ENCODE measurements around the gene TTC9. TPM values are rescaled to one million over a fixed set of nuclear protein-coding genes. Genes with fewer than 3 reads are reported as not detected.

The TTC9 gene
- total and polyA plus RNA-seq, 10 of the 15 experiments (the other 5 are each of a cell fraction or from before 2014, with no cell fraction given) = 0.87 to 15.8 (median 7.8) TPM

DNA sequence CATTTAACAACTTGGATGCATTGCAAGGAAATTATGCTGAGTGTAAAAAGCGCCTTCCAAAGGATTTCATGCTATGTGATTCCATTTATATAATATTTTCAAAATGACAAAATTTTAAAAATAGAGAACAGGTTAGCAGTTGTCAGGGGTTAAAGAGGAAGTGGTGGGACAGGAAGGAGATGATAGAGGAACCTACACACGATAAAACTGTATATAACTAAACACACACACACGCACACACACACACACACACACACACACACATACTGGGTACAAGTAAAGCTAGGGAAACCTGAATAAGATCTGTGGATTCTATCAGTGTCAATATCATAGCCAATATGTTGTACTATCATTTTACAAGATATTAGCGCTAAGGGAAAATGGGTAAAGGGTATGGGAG lies 17.2 kb downstream of the TTC9 start (continued):
- TF ChIP-seq USF1 (IDR thresholded peaks at IDR 0.05; ENCODE audit: borderline replicate concordance, extremely low read length, insufficient read depth, low read depth, low read length) (no peak), E4F1 (IDR thresholded peaks at IDR 0.05; ENCODE audit: borderline replicate concordance, partially characterized antibody) (no peak), ATF7 (IDR thresholded peaks at IDR 0.05; ENCODE audit: low read depth) (peak; percentile 55; the same call in 1 of the 2 replicates), IKZF1 (conservative IDR thresholded peaks at IDR 0.05) (peak; percentile 54; the same call in 1 of the 2 replicates), ETV6 (conservative IDR thresholded peaks at IDR 0.05 in 1 of 2, IDR thresholded peaks at IDR 0.05 in 1 of 2; ENCODE audit: borderline replicate concordance in 1 of 2, low read depth in 1 of 2) (peak in 1 of 2 experiments; percentile 84; a peak in 2 of 4 replicates), MYB (IDR thresholded peaks at IDR 0.05; ENCODE audit: borderline replicate concordance, low read depth, low read length) (no peak), MEF2A (IDR thresholded peaks at IDR 0.05; ENCODE audit: insufficient read depth, low read depth, low read length) (peak; percentile 64; the same call in 1 of the 2 replicates), GABPA (IDR thresholded peaks at IDR 0.05; ENCODE audit: low read depth) (peak; percentile 70; the same call in 1 of the 2 replicates), NFIC (IDR thresholded peaks at IDR 0.05; ENCODE audit: low read depth, low read length) (peak; percentile 76)
- TF ChIP-seq, protein P1, sequence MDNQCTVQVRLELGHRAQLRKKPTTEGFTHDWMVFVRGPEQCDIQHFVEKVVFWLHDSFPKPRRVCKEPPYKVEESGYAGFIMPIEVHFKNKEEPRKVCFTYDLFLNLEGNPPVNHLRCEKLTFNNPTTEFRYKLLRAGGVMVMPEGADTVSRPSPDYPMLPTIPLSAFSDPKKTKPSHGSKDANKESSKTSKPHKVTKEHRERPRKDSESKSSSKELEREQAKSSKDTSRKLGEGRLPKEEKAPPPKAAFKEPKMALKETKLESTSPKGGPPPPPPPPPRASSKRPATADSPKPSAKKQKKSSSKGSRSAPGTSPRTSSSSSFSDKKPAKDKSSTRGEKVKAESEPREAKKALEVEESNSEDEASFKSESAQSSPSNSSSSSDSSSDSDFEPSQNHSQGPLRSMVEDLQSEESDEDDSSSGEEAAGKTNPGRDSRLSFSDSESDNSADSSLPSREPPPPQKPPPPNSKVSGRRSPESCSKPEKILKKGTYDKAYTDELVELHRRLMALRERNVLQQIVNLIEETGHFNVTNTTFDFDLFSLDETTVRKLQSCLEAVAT (IDR thresholded peaks at IDR 0.05) = peak; percentile 70
- TF ChIP-seq, protein P2, sequence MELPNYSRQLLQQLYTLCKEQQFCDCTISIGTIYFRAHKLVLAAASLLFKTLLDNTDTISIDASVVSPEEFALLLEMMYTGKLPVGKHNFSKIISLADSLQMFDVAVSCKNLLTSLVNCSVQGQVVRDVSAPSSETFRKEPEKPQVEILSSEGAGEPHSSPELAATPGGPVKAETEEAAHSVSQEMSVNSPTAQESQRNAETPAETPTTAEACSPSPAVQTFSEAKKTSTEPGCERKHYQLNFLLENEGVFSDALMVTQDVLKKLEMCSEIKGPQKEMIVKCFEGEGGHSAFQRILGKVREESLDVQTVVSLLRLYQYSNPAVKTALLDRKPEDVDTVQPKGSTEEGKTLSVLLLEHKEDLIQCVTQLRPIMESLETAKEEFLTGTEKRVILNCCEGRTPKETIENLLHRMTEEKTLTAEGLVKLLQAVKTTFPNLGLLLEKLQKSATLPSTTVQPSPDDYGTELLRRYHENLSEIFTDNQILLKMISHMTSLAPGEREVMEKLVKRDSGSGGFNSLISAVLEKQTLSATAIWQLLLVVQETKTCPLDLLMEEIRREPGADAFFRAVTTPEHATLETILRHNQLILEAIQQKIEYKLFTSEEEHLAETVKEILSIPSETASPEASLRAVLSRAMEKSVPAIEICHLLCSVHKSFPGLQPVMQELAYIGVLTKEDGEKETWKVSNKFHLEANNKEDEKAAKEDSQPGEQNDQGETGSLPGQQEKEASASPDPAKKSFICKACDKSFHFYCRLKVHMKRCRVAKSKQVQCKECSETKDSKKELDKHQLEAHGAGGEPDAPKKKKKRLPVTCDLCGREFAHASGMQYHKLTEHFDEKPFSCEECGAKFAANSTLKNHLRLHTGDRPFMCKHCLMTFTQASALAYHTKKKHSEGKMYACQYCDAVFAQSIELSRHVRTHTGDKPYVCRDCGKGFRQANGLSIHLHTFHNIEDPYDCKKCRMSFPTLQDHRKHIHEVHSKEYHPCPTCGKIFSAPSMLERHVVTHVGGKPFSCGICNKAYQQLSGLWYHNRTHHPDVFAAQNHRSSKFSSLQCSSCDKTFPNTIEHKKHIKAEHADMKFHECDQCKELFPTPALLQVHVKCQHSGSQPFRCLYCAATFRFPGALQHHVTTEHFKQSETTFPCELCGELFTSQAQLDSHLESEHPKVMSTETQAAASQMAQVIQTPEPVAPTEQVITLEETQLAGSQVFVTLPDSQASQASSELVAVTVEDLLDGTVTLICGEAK (IDR thresholded peaks at IDR 0.05; ENCODE audit: borderline replicate concordance) = peak; percentile 20; the same call in 1 of the 2 replicates
- TF ChIP-seq, protein P3, sequence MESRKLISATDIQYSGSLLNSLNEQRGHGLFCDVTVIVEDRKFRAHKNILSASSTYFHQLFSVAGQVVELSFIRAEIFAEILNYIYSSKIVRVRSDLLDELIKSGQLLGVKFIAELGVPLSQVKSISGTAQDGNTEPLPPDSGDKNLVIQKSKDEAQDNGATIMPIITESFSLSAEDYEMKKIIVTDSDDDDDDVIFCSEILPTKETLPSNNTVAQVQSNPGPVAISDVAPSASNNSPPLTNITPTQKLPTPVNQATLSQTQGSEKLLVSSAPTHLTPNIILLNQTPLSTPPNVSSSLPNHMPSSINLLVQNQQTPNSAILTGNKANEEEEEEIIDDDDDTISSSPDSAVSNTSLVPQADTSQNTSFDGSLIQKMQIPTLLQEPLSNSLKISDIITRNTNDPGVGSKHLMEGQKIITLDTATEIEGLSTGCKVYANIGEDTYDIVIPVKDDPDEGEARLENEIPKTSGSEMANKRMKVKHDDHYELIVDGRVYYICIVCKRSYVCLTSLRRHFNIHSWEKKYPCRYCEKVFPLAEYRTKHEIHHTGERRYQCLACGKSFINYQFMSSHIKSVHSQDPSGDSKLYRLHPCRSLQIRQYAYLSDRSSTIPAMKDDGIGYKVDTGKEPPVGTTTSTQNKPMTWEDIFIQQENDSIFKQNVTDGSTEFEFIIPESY (IDR thresholded peaks at IDR 0.05) = 0 out of 2 replicates have a peak, but pooled peaks have one; percentile 68

Data from GM12878 (cell line).